ENCODE data around the gene PIR.
A peak's percentile ranks its signal among the peaks of the same experiment; 100 is the strongest.

PIR gene

GRCh38 chrX:15495801-15496200 lies 2.7 kb upstream of the PIR start:
- H3K4me1 ChIP-seq (ENCODE audit: control extremely low read depth in 1 of 4, control insufficient read depth in 4 of 4, insufficient read depth in 4 of 4, low read length in 3 of 4) = peaks cover 0 to 10% (median 5%) of the 10 kb centered on the region in 4 experiments
- CTCF ChIA-PET = no interaction called here
- POLR2A ChIA-PET = no interaction called here

DNA sequence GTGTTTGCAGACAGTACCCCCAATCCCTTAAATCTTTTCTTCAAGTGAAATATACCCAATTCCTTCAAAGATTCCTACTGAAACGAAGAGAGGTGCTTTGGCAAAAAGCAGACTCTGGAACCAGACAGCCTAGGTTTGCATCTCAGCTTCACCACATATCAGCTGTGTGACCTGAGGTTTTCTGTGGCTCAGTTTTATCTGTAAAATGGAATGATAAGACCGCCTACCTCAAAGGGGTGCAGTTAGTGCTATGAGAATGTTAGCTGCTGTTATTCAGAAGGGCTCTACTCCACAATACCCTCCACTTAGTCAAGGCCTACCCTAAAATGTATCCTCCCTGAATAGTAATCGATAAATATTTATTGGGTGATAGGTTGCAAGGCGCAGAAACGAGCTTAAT lies 664 bp downstream of the PIR start:
- no peak for DNase-seq
- H3K4me1 ChIP-seq (ENCODE audit: control extremely low read depth in 1 of 4, control insufficient read depth in 4 of 4, insufficient read depth in 4 of 4, low read length in 3 of 4) = peaks cover 0 to 10% (median 3%) of the 10 kb centered on the region in 4 experiments
- peaks cover 0 to 32% (median 0%) of the 10 kb centered on the region in 5 experiments for H3K27me3 ChIP-seq (replicated peaks in 2 of 5; ENCODE audit: control insufficient read depth in 4 of 5, insufficient read depth in 5 of 5, low read length in 4 of 5)
- H3K27ac ChIP-seq (ENCODE audit: insufficient read depth in 1 of 2, low read depth in 1 of 2, low read length in 2 of 2, poor library complexity in 1 of 2, severe bottlenecking in 2 of 2) = peak overlapping the region in 1 of 2 experiments; percentile 56
- 88% methylated on average over 2 of the region's 5 CpGs for WGBS (ENCODE audit: insufficient coverage)
- H3K9me3 ChIP-seq (ENCODE audit: control extremely low read depth in 1 of 5, control insufficient read depth in 4 of 5, insufficient read depth in 2 of 5, low read depth in 1 of 5, low read length in 4 of 5) = no peaks in the 10 kb centered on the region
- POLR2A ChIA-PET = no interaction called here
- CTCF ChIA-PET = interaction anchor here (1.1 to 3.1 kb wide), 2 partner anchors 22 to 143 kb away, joined by 4 to 10 read pairs; no protein-coding TSS in a partner anchor
- no peaks in the 10 kb centered on the region for H3K36me3 ChIP-seq (ENCODE audit: control insufficient read depth in 4 of 4, insufficient read depth in 4 of 4, low read length in 3 of 4)
- peak overlapping the region in 5 of 7 experiments; percentile 53 to 74 (median 68) for H3K4me3 ChIP-seq (ENCODE audit: control insufficient read depth in 1 of 7, extremely low read depth in 1 of 7, insufficient read depth in 4 of 7, low read depth in 2 of 7, low read length in 6 of 7)

More at GRCh38 chrX:15495801-15496200, 2.7 kb upstream of the PIR start:
- DNase-seq = no peak
- Histone ChIP-seq H3K27me3 (replicated peaks in 2 of 5; ENCODE audit: control insufficient read depth in 4 of 5, insufficient read depth in 5 of 5, low read length in 4 of 5) (peaks cover 0 to 42% (median 0%) of the 10 kb centered on the region in 5 experiments), H3K27ac (ENCODE audit: insufficient read depth in 1 of 2, low read depth in 1 of 2, low read length in 2 of 2, poor library complexity in 1 of 2, severe bottlenecking in 2 of 2) (no peak overlapping the region), H3K36me3 (ENCODE audit: control insufficient read depth in 4 of 4, insufficient read depth in 4 of 4, low read length in 3 of 4) (no peaks in the 10 kb centered on the region), H3K4me3 (ENCODE audit: control insufficient read depth in 1 of 7, extremely low read depth in 1 of 7, insufficient read depth in 4 of 7, low read depth in 2 of 7, low read length in 6 of 7) (no peak overlapping the region), H3K9me3 (ENCODE audit: control extremely low read depth in 1 of 5, control insufficient read depth in 4 of 5, insufficient read depth in 2 of 5, low read depth in 1 of 5, low read length in 4 of 5) (no peaks in the 10 kb centered on the region)
- WGBS (ENCODE audit: insufficient coverage) = 83% methylated on average over 4 of the region's 4 CpGs

DNA sequence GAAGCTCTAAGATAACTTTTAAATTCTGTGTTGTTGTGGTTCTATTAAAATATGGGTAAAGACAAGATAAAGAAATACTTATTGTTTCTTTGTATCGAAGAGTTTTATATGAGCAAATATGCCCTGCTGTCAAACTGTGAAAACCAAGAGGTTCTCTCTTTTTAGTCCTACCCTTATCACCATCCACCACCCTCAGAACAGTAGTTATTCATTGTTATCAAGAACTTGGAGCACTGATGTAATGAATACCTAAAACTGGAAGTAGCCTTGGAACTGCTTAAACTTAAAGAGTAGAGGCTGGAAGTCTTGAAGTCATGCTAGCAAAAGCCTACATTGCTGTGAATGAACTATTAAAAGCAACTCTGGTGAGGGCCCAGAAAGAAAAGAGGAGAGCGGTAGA lies 9.2 kb downstream of the PIR start:
- Histone ChIP-seq H3K27ac (ENCODE audit: insufficient read depth in 1 of 2, low read depth in 1 of 2, low read length in 2 of 2, poor library complexity in 1 of 2, severe bottlenecking in 2 of 2) (no peak overlapping the region), H3K4me1 (ENCODE audit: control extremely low read depth in 1 of 4, control insufficient read depth in 4 of 4, insufficient read depth in 4 of 4, low read length in 3 of 4) (no peaks in the 10 kb centered on the region), H3K9me3 (ENCODE audit: control extremely low read depth in 1 of 5, control insufficient read depth in 4 of 5, insufficient read depth in 2 of 5, low read depth in 1 of 5, low read length in 4 of 5) (no peaks in the 10 kb centered on the region), H3K27me3 (replicated peaks in 2 of 5; ENCODE audit: control insufficient read depth in 4 of 5, insufficient read depth in 5 of 5, low read length in 4 of 5) (peaks cover 0 to 8% (median 0%) of the 10 kb centered on the region in 5 experiments), H3K36me3 (ENCODE audit: control insufficient read depth in 4 of 4, insufficient read depth in 4 of 4, low read length in 3 of 4) (peaks cover 0 to under 1% (median 0%) of the 10 kb centered on the region in 4 experiments), H3K4me3 (ENCODE audit: control insufficient read depth in 1 of 7, extremely low read depth in 1 of 7, insufficient read depth in 4 of 7, low read depth in 2 of 7, low read length in 6 of 7) (no peak overlapping the region)
- no peak for DNase-seq
- POLR2A ChIA-PET = no interaction called here
- CTCF ChIA-PET = no interaction called here
- WGBS (ENCODE audit: insufficient coverage) = no CpG with 5 or more reads among the region's 2 CpGs

GRCh38 chrX:15475486-15475885 lies 17.6 kb downstream of the PIR start:
- Histone ChIP-seq H3K9me3 (ENCODE audit: control extremely low read depth in 1 of 5, control insufficient read depth in 4 of 5, insufficient read depth in 2 of 5, low read depth in 1 of 5, low read length in 4 of 5) (no peaks in the 10 kb centered on the region), H3K27ac (ENCODE audit: insufficient read depth in 1 of 2, low read depth in 1 of 2, low read length in 2 of 2, poor library complexity in 1 of 2, severe bottlenecking in 2 of 2) (no peak overlapping the region), H3K4me1 (ENCODE audit: control extremely low read depth in 1 of 4, control insufficient read depth in 4 of 4, insufficient read depth in 4 of 4, low read length in 3 of 4) (no peaks in the 10 kb centered on the region), H3K4me3 (ENCODE audit: control insufficient read depth in 1 of 7, extremely low read depth in 1 of 7, insufficient read depth in 4 of 7, low read depth in 2 of 7, low read length in 6 of 7) (no peak overlapping the region), H3K27me3 (replicated peaks in 2 of 5; ENCODE audit: control insufficient read depth in 4 of 5, insufficient read depth in 5 of 5, low read length in 4 of 5) (peaks cover 0 to 18% (median 0%) of the 10 kb centered on the region in 5 experiments), H3K36me3 (ENCODE audit: control insufficient read depth in 4 of 4, insufficient read depth in 4 of 4, low read length in 3 of 4) (peaks cover 0 to 4% (median under 1%) of the 10 kb centered on the region in 4 experiments)
- WGBS (ENCODE audit: insufficient coverage) = 79% methylated on average over 2 of the region's 4 CpGs
- POLR2A ChIA-PET = no interaction called here
- CTCF ChIA-PET = interaction anchor here (1.7 kb wide), 1 partner anchor 127 kb away, joined by 5 read pairs; no protein-coding TSS in a partner anchor
- DNase-seq = no peak

- no peaks in the 10 kb centered on the region for H3K4me1 ChIP-seq (ENCODE audit: control extremely low read depth in 1 of 4, control insufficient read depth in 4 of 4, insufficient read depth in 4 of 4, low read length in 3 of 4)
- no peak for DNase-seq
- H3K27ac ChIP-seq (ENCODE audit: insufficient read depth in 1 of 2, low read depth in 1 of 2, low read length in 2 of 2, poor library complexity in 1 of 2, severe bottlenecking in 2 of 2) = no peak overlapping the region
- no peaks in the 10 kb centered on the region for H3K9me3 ChIP-seq (ENCODE audit: control extremely low read depth in 1 of 5, control insufficient read depth in 4 of 5, insufficient read depth in 2 of 5, low read depth in 1 of 5, low read length in 4 of 5)
- H3K27me3 ChIP-seq (replicated peaks in 2 of 5; ENCODE audit: control insufficient read depth in 4 of 5, insufficient read depth in 5 of 5, low read length in 4 of 5) = peaks cover 0 to 18% (median 0%) of the 10 kb centered on the region in 5 experiments
- H3K36me3 ChIP-seq (ENCODE audit: control insufficient read depth in 4 of 4, insufficient read depth in 4 of 4, low read length in 3 of 4) = peaks cover 0 to 4% (median under 1%) of the 10 kb centered on the region in 4 experiments
- CTCF ChIA-PET = interaction anchor here (1.7 kb wide), 1 partner anchor 127 kb away, joined by 5 read pairs; no protein-coding TSS in a partner anchor
- no peak overlapping the region for H3K4me3 ChIP-seq (ENCODE audit: control insufficient read depth in 1 of 7, extremely low read depth in 1 of 7, insufficient read depth in 4 of 7, low read depth in 2 of 7, low read length in 6 of 7)
- 80% methylated on average over 1 of the region's 5 CpGs for WGBS (ENCODE audit: insufficient coverage)
- POLR2A ChIA-PET = no interaction called here
Observed at GRCh38 chrX:15475021-15475420, 18.1 kb downstream of the PIR start.

DNA sequence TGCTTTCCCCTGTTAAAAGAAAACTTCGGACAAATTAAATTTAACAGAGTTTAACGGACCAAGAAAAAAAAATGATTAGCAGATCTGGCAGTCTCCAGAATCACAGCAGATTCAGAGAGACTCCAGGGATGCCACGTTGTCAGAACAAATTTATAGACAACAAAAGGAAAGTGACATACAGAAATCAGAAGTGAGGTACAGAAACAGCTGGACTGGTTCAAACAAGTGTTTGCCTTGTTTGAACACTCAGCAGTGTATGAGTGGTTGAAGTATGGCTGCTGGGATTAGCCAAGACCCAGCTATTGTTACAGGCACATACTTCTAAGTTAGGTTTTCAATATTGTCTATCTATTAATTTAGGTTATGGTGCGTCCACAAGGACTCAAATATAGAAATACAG lies 19.1 kb downstream of the PIR start:
- CTCF ChIA-PET = no interaction called here
- H3K27me3 ChIP-seq (replicated peaks in 2 of 5; ENCODE audit: control insufficient read depth in 4 of 5, insufficient read depth in 5 of 5, low read length in 4 of 5) = peaks cover 0 to 18% (median 0%) of the 10 kb centered on the region in 5 experiments
- POLR2A ChIA-PET = no interaction called here
- H3K4me1 ChIP-seq (ENCODE audit: control extremely low read depth in 1 of 4, control insufficient read depth in 4 of 4, insufficient read depth in 4 of 4, low read length in 3 of 4) = no peaks in the 10 kb centered on the region
- H3K27ac ChIP-seq (ENCODE audit: insufficient read depth in 1 of 2, low read depth in 1 of 2, low read length in 2 of 2, poor library complexity in 1 of 2, severe bottlenecking in 2 of 2) = no peak overlapping the region
- H3K36me3 ChIP-seq (ENCODE audit: control insufficient read depth in 4 of 4, insufficient read depth in 4 of 4, low read length in 3 of 4) = peaks cover 0 to 4% (median under 1%) of the 10 kb centered on the region in 4 experiments
- H3K9me3 ChIP-seq (ENCODE audit: control extremely low read depth in 1 of 5, control insufficient read depth in 4 of 5, insufficient read depth in 2 of 5, low read depth in 1 of 5, low read length in 4 of 5) = no peaks in the 10 kb centered on the region
- no peak overlapping the region for H3K4me3 ChIP-seq (ENCODE audit: control insufficient read depth in 1 of 7, extremely low read depth in 1 of 7, insufficient read depth in 4 of 7, low read depth in 2 of 7, low read length in 6 of 7)
- WGBS (ENCODE audit: insufficient coverage) = 95% methylated on average over 2 of the region's 4 CpGs
- DNase-seq = no peak

- Histone ChIP-seq H3K4me3 (ENCODE audit: control insufficient read depth in 1 of 7, extremely low read depth in 1 of 7, insufficient read depth in 4 of 7, low read depth in 2 of 7, low read length in 6 of 7) (no peak overlapping the region), H3K27me3 (replicated peaks in 2 of 5; ENCODE audit: control insufficient read depth in 4 of 5, insufficient read depth in 5 of 5, low read length in 4 of 5) (peaks cover 0 to 9% (median 0%) of the 10 kb centered on the region in 5 experiments), H3K4me1 (ENCODE audit: control extremely low read depth in 1 of 4, control insufficient read depth in 4 of 4, insufficient read depth in 4 of 4, low read length in 3 of 4) (no peaks in the 10 kb centered on the region), H3K9me3 (ENCODE audit: control extremely low read depth in 1 of 5, control insufficient read depth in 4 of 5, insufficient read depth in 2 of 5, low read depth in 1 of 5, low read length in 4 of 5) (no peaks in the 10 kb centered on the region), H3K27ac (ENCODE audit: insufficient read depth in 1 of 2, low read depth in 1 of 2, low read length in 2 of 2, poor library complexity in 1 of 2, severe bottlenecking in 2 of 2) (no peak overlapping the region), H3K36me3 (ENCODE audit: control insufficient read depth in 4 of 4, insufficient read depth in 4 of 4, low read length in 3 of 4) (no peaks in the 10 kb centered on the region)
- POLR2A ChIA-PET = interaction anchor here (1.0 kb wide), 1 partner anchor 9 kb away, joined by 3 read pairs; no protein-coding TSS in a partner anchor
- no peak for DNase-seq
- CTCF ChIA-PET = no interaction called here
Observed at GRCh38 chrX:15472531-15472930, 20.6 kb downstream of the PIR start.
